SH-SY5Y (cell line): Measurements from ENCODE around the gene RTN4RL1.

Source experiments
- GATA2 ChIP-seq: IDR thresholded peaks from 2 replicates; pipeline ENCODE4 v1.6.1; 2011; ENCODE audit warnings: mild to moderate bottlenecking, low read depth, low read length
- GATA3 ChIP-seq: IDR thresholded peaks from 2 replicates; pipeline ENCODE4 v1.6.1; 2011; ENCODE audit warnings: low read depth, mild to moderate bottlenecking, low read length, moderate library complexity

DNA sequence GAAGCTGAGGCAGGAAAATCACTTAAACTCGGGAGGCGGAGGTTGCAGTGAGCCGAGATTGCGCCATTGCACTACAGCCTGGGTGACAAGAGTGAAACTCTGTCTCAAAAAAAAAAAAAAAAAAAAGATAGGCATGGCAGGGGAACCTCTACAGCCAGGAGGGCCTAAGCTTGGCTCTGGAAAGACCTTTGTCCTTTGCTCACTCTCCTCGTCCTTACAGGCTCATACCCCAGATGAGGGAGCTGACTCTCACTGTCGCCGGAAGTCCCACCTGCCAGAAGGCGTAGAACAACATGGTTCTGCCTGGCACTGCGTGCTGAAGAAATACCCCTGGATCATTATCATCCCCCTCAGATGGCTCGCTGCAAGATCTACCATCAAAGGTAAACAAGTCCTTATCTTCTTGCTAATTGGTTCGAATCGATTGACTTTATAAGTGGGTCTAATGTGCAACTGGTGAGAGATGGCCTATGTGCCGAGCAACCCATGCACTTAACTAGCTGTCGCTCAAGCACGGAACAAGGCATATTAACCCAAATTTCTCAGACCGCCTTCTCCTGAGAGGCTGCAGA, 29.7 kb downstream of the RTN4RL1 start:
- no peak for TF ChIP-seq GATA2
- no peak for TF ChIP-seq GATA3
